Mesenteric fat pad (tissue), 1 donor: ENCODE measurements around the gene GGA3. TPM values are rescaled to one million over a fixed set of nuclear protein-coding genes. Genes with fewer than 3 reads are reported as not detected.
A peak's percentile ranks its signal among the peaks of the same experiment; 100 is the strongest.
"Not testable (repeated sequence)": the region's sequence is repeated elsewhere in the genome, so short reads cannot be mapped to it uniquely, and the experiment has no call there.

Source experiments
- DNase-seq: peaks from one replicate; pipeline ENCODE4 v3.0.0-alpha.2; 2020; ENCODE audit warnings: low spot score
- total RNA-seq: library from RNA; stranded (reverse); fragmentation: NEBNext Ultra II Directional; extraction: Animal tissue kit (Norgen Biotek cat#: 25700); gene quantifications from one replicate; pipeline ENCODE4 v1.2.1, GENCODE V29; 2021
- donor health status: DM: yes; HTN: yes; CAD: no.

The GGA3 gene
- total RNA-seq, 1 donor from 2014 or later, result 42.8 TPM

DNA sequence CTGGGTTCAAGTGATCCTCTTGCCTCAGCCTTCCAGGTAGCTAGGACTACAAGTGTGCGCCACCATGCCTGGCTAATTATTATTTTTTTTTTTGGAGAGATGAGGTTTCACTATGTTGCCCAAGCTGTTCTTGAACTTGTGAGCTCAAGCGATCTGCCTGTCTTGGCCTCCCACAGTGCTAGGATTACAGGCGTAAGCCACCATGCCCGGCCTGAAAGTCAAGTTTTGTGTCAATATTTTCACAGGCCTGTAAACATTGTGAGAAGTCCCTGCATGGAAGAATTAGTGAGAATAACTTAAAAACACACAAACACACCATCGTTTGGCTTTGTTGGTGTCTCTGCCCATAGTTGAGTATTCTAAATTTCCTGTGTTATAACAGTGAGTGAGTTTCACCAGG, 33.7 kb downstream of the GGA3 start:
- no peak for DNase-seq

DNA sequence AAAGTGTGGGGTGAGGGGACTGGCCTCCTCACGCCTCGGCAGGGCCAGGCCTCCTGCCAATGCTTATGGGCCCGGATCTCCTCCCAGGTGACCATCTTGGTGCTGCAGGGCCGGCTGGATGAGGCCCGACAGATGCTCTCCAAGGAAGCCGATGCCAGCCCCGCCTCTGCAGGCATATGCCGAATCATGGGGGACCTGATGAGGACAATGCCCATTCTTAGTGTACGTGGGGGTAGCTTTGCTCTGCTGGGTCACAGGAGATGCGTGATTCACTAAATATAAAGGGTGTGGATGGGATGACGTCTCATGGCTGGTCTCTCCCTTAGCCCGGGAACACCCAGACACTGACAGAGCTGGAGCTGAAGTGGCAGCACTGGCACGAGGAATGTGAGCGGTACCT, 36.4 kb downstream of the GGA3 start:
- DNase-seq, result no peak

DNA sequence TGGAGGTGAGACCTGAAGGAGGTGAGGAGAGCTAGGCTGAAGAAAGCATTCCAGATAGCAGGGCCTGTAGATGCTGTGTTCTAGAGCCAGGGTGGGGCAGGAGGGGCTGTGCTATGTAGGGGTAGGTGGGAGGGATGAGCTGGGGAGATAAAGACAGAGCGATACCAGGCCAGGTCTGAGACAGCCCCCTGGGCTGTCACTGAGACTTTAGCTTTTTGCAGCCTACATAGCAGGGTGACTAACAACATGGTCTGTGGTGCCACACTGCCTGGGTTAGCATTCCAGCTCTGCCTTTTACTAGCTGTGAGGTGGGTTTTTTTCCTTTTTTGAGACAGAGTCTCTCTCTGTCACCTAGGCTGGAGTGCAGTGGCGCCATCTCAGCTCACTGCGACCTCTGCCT, 41.6 kb downstream of the GGA3 start:
- DNase-seq, result no peak

DNA sequence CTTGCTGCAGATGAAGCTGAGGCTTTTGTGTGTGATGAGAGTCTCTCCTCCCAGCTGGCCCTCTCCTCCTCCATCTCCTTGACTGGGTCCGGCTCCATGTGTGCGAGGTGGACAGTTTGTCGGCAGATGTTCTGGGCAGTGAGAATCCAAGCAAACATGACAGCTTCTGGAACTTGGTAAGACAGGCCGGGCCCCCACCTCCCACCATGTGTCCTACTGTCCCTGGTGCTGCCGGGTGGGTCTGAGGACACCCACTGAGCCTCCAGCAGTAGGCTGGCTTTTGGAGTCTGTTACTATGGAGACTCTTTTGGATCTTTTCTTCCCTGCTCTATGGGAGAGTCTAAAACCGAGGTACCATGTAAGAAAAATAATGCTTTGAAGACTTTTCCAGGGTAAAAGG, 43.3 kb downstream of the GGA3 start:
- DNase-seq, result no peak

DNA sequence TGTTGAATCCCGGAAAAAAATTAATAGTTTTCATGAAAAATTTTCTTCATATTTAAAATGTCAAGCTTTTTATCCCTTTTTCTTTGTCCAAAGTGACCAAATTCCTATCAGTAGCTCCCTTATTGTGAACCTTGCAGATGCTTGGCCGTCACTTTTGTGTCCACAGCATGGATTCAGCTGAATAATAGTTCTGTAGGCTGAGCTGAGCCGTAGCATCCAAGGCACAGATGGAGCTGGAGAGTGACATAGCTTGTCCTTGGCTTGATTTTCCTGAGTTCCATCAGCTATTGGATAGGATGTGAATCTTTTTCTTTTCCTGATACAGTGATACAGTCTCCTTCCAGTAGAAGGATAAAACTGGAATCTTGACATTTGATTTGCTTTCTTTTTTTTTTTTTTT, 52.3 kb downstream of the GGA3 start:
- DNase-seq, result no peak

DNA sequence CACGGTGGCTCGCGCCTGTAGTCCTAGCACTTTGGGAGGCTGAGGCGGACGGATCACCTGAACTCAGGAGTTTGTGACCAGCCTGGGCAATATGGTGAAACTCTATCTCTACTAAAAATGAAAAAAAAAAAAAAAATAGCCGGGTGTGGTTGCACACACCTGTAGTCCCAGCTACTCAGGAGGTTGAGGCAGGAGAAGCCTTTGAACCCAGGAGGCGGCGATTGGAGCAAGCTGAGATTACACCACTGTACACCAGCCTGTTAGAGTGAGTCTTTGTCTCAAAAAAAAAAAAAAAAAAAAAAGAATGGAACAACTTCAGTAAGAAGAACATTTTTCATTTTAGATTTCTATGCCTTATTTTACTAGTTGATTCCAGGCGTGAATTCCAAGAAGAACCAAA, 53.2 kb downstream of the GGA3 start:
- no peak for DNase-seq

DNA sequence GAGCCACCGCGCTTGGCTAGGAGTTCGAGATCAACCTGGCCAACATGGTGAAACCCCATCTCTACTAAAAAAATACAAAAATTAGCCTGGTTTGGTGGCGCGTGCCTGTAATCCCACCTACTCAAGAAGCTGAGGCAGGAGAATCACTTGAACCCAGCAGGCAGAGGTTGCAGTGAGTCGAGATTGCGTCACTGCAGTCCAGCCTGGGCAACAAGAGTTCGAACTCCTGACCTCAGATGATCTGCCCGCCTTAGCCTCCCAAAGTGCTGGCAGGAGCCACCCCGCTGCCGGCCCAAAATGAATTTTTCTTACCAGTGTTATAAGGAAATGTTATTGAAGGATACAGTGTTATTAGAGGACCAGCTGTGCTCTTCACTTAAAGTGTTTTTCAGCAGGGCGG, 53.6 kb downstream of the GGA3 start:
- no peak for DNase-seq

DNA sequence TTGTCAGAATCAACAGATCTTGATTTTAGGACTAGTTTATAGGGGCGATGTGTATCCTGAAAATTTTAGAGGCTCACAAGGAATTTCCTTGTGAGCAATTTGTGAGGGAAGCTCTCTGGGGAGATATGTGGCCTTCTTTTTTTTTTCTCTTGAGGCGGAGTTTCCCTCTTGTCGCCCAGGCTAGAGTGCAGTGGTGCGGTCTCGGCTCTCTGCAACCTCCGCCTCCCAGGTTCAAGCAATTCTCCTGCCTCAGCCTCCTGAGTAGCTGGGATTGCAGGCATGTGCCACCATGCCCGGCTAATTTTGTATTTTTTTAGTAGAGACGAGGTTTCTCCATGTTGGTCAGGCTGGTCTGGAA, 54.4 kb downstream of the GGA3 start:
- not testable (repeated sequence) for DNase-seq

DNA sequence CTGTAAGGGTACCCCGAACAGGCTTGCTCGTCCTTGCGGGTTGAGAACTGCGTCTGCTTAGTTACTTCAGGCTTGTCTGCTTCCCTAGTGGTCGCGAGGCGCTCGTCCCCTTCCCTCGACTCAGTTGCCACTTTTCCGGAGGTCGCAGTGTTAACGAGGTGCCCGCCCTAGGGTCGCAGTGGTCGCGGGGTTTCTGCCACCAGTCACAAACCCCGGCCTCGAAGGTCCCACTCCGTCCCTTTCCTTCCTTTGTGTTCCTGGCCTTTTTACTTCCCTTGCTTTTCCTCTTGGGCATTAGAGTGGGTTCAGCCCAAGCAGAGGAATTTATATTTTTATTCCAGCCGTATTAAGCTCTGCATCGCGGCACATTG, 55.6 kb downstream of the GGA3 start:
- no peak for DNase-seq

DNA sequence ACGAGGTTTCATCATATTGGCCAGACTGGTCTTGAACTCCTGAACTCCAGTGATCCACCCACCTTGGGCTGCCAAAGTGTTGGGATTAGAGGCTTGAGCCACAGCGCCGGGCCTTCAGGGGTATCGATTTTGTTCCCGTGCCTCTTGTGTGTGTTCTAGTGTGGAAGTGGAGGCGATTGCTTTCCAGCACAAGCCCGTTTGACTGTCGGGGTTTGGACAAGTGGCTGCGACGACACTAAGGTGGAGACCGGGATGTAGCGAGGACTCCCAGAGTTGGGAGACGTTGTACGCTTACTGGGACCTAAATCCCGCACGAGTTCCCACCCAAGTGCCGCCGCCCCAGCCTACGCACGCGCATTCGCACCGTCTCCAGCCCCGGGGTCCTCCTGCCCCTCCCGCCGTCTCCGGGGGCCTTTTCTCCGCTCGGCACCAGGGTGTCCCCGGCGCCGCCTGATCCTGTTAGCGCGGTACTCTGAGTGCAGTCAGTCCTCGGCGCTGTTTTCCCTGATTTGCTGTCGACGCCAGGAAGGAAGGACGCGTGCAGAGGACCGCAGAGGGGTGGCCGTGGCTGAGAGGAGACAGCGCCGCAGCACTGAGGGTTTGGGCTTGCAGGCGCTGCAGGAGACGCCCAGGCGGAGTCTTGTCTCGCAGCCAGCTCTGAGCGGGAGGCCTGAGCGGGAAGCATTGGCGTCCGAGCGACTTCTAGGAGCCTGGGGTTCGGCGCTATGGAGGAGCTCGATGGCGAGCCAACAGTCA, 56.2 kb downstream of the GGA3 start, which contains the start of gene NUP85:
TSS of gene NUP85 (plus strand) at position 643 of the 756 bp plus-strand sequence. CDS start at position 726, 83 bp downstream.
- DNase-seq, result peak; percentile 98

DNA sequence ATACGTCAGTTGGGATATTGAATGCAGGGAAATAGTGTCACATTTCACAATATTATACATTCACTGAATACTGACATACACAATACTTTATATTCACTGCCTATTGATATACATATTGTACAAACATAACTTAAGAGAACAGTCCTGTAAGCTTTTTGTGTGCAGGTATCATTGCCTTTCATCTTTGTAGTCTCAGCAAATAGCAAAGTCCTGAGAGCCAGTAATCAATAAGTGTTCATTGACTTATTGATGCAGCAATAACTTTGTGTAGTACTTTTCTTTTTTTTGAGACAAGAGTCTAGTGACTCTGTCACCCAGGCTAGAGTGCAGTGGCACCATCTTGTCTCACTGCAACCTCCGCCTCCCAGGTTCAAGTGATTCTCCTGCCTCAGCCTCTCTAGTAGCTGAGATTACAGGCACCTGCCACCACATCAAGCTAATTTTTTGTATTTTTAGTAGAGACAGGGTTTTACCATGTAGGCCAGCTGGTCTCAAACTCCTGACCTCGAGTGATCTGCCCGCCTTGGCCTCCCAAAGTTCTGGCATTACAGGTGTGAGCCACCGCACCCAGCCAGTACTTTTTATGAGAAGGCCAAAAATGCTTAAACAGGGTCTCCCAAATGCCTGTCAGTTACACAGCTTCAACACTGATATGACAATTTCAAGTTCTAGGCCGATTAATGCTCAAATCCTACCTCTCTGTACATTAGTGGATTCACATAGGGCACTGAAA, 61.4 kb downstream of the GGA3 start:
- DNase-seq, result no peak

DNA sequence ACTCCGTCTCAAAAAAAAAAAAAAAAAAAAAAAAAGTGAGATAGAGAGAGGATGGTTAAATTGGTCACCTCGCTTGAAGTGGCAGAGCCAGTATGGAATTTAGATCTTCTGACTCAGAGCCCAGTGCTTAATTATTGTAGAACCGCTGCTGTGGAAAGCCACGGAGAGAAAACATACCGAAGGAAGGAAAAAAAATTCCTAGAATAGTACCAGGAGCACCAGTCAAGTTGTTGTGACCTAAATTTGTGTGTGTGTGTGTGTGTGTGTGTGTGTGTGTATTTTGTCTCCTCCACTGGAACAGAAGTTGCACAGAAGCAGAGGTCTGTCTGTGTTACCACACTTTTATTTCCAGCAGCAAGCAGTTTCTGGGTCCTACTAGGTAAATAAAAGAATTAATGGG, 66.5 kb downstream of the GGA3 start:
- DNase-seq, result no peak

DNA sequence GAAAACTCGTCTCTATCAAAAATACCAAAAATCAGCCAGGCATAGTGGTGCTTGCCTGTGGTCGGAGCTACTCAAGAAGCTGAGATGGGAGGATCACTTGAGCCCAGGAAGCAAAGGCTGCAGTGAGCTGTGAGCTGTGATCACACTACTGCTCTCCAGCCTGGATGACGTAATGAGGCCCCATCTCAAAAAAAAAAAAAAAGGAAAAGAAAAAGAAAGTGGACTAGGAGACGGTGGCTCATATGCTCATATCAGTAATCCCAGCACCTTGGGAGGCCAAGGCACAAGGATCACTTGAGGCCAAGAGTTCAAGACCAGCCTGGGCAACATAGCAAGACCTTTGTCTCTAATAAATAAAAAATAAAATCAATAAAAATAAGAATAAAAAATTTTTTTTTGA, 69.8 kb downstream of the GGA3 start:
- DNase-seq, result no peak

DNA sequence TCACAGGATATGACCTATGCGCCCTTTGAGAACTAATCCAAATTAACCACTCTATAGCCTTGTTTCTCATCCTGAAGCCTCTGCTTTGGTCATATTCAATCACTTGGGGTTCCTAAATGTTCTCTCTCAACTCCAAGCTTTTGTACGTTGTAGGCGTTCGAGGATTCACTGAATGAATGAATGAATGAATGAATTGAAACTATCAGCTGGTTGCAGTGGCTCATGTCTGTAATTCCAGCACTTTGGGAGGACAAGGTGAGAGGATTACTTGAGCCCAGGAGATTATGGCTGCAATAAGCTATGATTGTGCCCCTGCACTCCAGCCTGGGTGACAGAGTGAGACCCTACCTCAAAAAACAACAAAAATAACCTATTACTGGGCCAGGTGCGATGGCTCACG, 72.8 kb downstream of the GGA3 start:
- no peak for DNase-seq

Other genes with a start within 250 kb of the GGA3 start
- 26.4 TPM for gene MRPL58, start 248.9 kb downstream of the GGA3 start, total RNA-seq
- gene ATP5PD, start 214.6 kb downstream of the GGA3 start, total RNA-seq, result 310 TPM
- 34.7 TPM for gene KCTD2, start 214.4 kb downstream of the GGA3 start, total RNA-seq
- gene SLC16A5, start 173.7 kb downstream of the GGA3 start, total RNA-seq, result 12.3 TPM
- gene ARMC7, start 151.6 kb downstream of the GGA3 start, total RNA-seq, result 7.9 TPM
- 33.5 TPM for gene NT5C, start 129.9 kb downstream of the GGA3 start, total RNA-seq
- gene JPT1, start 107.1 kb downstream of the GGA3 start, total RNA-seq, result 28.6 TPM
- gene SUMO2, start 78.6 kb downstream of the GGA3 start, total RNA-seq, result 265 TPM
- gene NUP85, start 55.9 kb downstream of the GGA3 start, total RNA-seq, result 60.2 TPM
- 45.7 TPM for gene MRPS7, start 273 bp upstream of the GGA3 start, total RNA-seq
- gene MIF4GD, start 9.6 kb upstream of the GGA3 start, total RNA-seq, result 15.5 TPM
- 16.4 TPM for gene SLC25A19, start 27.8 kb upstream of the GGA3 start, total RNA-seq
- 154 TPM for gene GRB2, start 144.1 kb upstream of the GGA3 start, total RNA-seq
- gene TMEM94, start 195.0 kb upstream of the GGA3 start, total RNA-seq, result 61.0 TPM